GM12864 (cell line): ENCODE data around the gene DBNL.

Source experiments
- DNase-seq: peaks from one replicate; pipeline ENCODE4 v3.0.0-alpha.2; 2011; ENCODE audit warnings: low read depth
- H3K4me3 ChIP-seq: 2 replicates; pipeline ENCODE4 v1.5.1; 2011; ENCODE audit warnings: mild to moderate bottlenecking, low read depth, low read length, control low read depth
- TF ChIP-seq, protein P1 (sequence below): IDR thresholded peaks from 2 replicates; pipeline ENCODE4 v1.5.1; 2011; ENCODE audit warnings: low read depth, mild to moderate bottlenecking, moderate library complexity, low read length, control low read depth, inconsistent platforms; ENCODE audit errors: missing control alignments

The DBNL gene

DNA sequence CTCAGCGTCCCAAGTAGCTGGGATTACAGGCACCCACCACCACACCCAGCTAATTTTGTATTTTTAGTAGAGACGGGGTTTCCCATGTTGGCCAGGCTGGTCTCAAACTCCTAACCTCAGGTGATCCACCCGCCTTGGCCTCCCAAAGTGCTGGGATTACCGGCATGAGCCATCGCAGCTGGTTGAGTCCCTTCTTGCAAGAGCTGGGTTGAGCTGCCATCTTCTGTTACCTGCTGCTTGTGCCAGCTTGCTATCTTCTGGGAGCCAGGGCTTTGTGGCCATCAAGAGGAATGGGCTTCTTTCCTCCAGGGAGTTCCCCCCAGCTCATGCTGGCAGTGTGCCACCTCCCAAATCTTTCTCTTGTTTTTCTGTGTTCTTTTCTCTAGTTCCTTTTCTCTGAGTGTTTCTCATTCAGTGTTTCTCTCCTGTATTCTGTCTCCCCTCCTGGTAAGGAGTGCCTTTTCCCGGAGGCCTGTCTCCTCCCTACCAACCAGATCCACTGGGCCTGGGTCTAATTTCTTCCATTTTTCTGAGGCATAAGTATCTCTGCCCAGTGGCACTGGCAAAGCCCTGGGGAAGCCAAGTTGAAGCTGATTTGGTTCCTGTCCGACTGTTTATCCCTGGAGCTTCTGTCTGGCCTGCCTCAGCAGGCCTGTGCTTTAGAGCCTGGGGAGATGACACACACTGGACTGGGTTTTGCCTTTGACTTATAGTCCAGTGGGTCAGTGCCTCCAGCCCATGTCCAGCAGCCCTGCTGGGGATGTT lies 3.7 kb downstream of the DBNL start:
- TF ChIP-seq, protein P1, sequence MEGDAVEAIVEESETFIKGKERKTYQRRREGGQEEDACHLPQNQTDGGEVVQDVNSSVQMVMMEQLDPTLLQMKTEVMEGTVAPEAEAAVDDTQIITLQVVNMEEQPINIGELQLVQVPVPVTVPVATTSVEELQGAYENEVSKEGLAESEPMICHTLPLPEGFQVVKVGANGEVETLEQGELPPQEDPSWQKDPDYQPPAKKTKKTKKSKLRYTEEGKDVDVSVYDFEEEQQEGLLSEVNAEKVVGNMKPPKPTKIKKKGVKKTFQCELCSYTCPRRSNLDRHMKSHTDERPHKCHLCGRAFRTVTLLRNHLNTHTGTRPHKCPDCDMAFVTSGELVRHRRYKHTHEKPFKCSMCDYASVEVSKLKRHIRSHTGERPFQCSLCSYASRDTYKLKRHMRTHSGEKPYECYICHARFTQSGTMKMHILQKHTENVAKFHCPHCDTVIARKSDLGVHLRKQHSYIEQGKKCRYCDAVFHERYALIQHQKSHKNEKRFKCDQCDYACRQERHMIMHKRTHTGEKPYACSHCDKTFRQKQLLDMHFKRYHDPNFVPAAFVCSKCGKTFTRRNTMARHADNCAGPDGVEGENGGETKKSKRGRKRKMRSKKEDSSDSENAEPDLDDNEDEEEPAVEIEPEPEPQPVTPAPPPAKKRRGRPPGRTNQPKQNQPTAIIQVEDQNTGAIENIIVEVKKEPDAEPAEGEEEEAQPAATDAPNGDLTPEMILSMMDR = no peak
- DNase-seq = no peak
- no peak overlapping the region for H3K4me3 ChIP-seq

DNA sequence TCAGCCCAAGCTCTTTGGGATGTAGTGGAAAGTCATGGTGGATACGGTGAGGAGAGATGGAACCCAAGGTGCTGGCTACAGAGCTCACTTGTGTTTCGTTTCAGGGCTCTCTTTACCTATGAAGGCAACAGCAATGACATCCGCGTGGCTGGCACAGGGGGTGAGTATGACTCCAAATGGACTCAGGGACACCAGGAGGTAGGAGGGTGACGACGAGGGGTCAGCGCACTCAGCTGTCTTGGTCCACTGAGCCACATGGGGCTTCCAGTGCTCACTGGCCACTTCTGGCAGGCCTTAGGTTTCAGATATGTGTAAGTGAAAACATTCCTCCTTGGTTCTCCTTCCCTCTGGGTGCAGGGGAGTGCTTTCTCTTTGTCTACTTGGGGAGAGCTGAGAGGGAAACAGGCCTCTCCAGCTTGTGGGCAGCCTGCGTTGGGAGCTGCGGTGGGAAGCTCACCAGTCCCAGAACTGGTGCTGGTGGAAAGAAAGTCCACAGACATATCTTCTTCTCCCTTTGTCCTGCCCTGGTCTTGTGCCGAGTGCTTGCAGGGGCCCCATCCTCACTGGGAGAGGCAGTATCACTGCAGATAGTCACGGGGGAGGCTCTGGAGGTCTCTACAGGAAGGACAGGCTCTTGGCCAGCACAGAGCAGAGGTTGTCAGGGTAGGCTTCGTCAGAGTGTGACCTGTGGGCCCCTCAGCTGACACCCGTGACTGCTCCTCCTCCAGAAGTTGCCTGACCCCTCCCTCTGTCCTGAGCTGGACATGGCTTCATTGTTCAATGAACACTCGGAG lies 5.8 kb downstream of the DBNL start:
- H3K4me3 ChIP-seq = no peak overlapping the region
- TF ChIP-seq, protein P1 = no peak
- DNase-seq = no peak

DNA sequence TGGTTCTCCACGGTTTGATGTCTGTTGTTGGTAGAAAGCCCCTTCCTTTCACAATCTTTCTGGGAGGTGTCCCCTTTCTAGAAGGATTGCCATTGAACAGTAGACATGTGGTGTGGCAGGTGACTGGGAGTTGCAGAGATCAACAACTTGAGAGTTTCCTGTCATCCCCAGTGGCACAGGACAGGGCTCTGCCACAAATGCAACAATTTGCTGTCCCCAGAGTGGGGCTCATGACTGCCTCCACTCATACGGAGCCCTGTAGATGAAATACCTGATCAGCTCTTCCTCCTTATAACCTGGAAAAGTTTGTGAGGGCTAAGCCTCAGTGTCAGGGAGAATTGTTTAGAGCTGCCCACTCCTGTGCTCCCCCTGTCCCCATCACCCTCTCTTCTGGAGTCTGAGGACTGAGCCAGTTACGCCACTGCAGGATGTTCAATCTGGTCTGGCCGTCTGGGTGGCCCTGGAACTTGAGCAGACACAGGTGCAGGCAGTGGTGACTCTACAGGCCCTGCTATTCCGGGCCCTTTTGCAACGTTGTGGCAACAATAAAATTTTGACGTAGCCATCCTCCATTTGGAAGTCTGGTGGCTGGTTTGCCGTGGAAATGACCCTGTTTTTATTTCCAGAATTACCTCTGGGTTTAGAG lies 6.5 kb downstream of the DBNL start:
- no peak for DNase-seq
- H3K4me3 ChIP-seq = no peak overlapping the region
- TF ChIP-seq, protein P1 = no peak

DNA sequence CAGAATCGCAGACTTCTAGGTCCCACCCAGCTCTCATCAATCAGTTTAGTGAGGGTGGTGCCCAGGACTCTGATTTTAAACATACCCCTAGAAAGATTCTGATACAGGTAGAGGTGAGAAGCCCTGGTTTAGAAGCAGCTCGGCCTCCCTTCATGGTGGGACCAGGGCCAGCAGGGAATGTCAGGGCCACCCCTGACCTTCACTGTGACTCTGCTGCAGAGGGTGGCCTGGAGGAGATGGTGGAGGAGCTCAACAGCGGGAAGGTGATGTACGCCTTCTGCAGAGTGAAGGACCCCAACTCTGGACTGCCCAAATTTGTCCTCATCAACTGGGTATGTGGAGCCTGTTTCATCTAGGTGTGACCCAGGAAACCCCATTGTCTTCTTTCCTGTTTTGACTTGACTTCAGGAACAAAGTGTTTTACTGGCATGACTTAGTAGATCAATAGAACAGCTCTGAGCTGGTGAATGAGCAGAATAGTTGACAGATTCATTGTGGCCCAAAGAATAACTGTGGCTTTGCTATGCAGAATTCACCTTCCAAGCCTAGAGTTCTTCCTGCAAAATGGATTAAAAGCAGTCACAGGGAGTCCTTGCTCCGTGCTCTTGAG lies 7.2 kb downstream of the DBNL start:
- TF ChIP-seq, protein P1 = no peak
- no peak overlapping the region for H3K4me3 ChIP-seq
- DNase-seq = no peak

DNA sequence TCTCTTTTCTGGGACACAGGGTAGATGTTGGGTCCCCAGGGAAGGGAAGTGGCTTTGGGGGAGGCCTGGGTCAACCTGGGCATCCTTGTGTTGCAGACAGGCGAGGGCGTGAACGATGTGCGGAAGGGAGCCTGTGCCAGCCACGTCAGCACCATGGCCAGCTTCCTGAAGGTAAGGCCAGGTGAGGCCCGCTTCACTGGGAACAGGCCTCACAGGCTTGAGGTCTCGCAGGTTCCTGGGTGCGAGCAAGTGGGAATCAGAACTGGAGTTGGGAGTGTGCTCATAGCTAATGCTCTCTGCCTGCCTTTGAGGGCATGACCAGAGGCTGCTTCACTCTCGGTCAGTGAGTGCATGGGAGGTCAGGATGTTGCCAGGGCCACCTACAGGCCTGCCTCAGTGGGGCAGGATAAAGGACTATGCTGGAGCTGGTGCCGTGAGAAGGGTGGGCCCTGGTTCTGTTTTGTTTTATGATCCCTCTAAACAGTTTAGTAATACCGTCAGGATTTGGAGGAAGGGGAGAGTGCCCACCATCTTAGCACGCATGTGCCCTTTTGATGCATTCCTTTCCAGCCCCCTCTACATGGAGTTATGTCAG lies 8.4 kb downstream of the DBNL start:
- TF ChIP-seq, protein P1 = no peak
- H3K4me3 ChIP-seq = no peak overlapping the region
- no peak for DNase-seq

DNA sequence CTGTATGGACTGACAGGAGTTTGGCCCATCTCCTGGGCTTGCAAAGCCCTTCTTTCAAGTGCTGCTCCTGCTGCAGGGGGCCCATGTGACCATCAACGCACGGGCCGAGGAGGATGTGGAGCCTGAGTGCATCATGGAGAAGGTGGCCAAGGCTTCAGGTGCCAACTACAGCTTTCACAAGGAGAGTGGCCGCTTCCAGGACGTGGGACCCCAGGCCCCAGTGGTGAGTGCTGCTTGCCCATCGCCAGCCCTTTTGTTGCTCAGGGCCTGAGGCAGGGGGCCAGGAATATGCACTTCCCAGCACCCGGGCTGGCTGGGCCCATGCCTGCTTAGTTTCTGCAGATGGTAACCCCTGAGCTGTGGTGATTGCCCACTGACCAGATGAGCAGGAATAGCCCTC lies 12.2 kb downstream of the DBNL start:
- H3K4me3 ChIP-seq = no peak overlapping the region
- TF ChIP-seq, protein P1 = no peak
- no peak for DNase-seq
